HepG2 (cell line): ENCODE data around the gene MARS1. TPM values are rescaled to one million over a fixed set of nuclear protein-coding genes. Genes with fewer than 3 reads are reported as not detected.
"Not testable (repeated sequence)": the region's sequence is repeated elsewhere in the genome, so short reads cannot be mapped to it uniquely, and the experiment has no call there.

Experiments
- ATAC-seq: fragments of 200-7000 bp; cut with Tn5 transposase; 3 replicates; pipeline ENCODE4 v1.9.1; 2020; ENCODE audit warnings: mild to moderate bottlenecking, moderate library complexity
- BruUV-seq: library from RNA; stranded (reverse); fragments of 400-500 nt; replicated peaks from 2 replicates; lab custom pipeline; 2021; lab: Mats Ljungman, UMichigan
- CTCF ChIA-PET: fragments of 300-600 bp; formaldehyde crosslinking; extraction: SDS; loops from one replicate; lab custom pipeline; 2021; ENCODE audit warnings: low total read pairs, inconsistent platforms, low intra/inter-chr PET ratio; lab: Yijun Ruan, JAX
- POLR2A ChIA-PET: fragments of 350-600 bp; sonication (Branson Sonifier 250); formaldehyde crosslinking; loops from one replicate; lab custom pipeline; 2020; ENCODE audit warnings: antibody characterized with exemption, inconsistent platforms; lab: Yijun Ruan, JAX
- DNase-seq: peaks from one replicate; pipeline ENCODE4 v3.0.0-alpha.2; 2015; ENCODE audit warnings: low spot score
- FAIRE-seq: peaks from 3 replicates; lab custom pipeline; 2011; peaks lifted over from hg19 to GRCh38; lab: Jason Lieb, UNC
- H2AFZ ChIP-seq: one replicate; pipeline ENCODE4 v1.6.1; 2011; ENCODE audit warnings: low read length, inconsistent platforms
- H3K27ac ChIP-seq: fragments of 300-600 bp; 3 replicates; pipeline ENCODE4 v1.8.0; 2011; ENCODE audit warnings: mixed run types, mild to moderate bottlenecking, mixed read lengths, low read length, inconsistent platforms; ENCODE audit not compliant: insufficient read depth; ENCODE audit errors: extremely low read length
- H3K27me3 ChIP-seq, 2 experiments: fragments of 200-600 bp in 1 of 2; 2 replicates in 1 of 2; 3 replicates in 1 of 2; pipeline versions ENCODE4 v1.6.0 to v1.8.0; 2011; ENCODE audit warnings: low read length in 2 of 2, mild to moderate bottlenecking in 2 of 2, moderate library complexity in 2 of 2, inconsistent platforms in 1 of 2; ENCODE audit not compliant: insufficient read depth in 2 of 2, control insufficient read depth in 1 of 2
- H3K36me3 ChIP-seq, 2 experiments: fragments of 200-600 bp in 1 of 2; replicated peaks in 1 of 2; 2 replicates in 1 of 2; 3 replicates in 1 of 2; pipeline versions ENCODE4 v1.5.1 to v1.8.0; 2011; ENCODE audit warnings: low read length in 2 of 2, inconsistent platforms in 1 of 2; ENCODE audit not compliant: insufficient read depth in 2 of 2, control insufficient read depth in 1 of 2
- H3K4me1 ChIP-seq: 2 replicates; pipeline ENCODE4 v1.5.1; 2012; ENCODE audit warnings: low read length, inconsistent platforms; ENCODE audit not compliant: insufficient read depth
- H3K4me2 ChIP-seq: 2 replicates; pipeline ENCODE4 v1.6.0; 2011; ENCODE audit warnings: low read depth, low read length, inconsistent platforms
- H3K4me3 ChIP-seq, 3 experiments: fragments of 200-600 bp in 1 of 3; sonication (generic), shearing (Covaris generic) in 1 of 3; replicated peaks in 1 of 3; 2 replicates each; pipeline ENCODE4 v1.5.1; 2011 to 2016; ENCODE audit warnings: low read length in 3 of 3, inconsistent platforms in 2 of 3, low read depth in 2 of 3, mild to moderate bottlenecking in 2 of 3, control low read depth in 1 of 3, mixed read lengths in 1 of 3; ENCODE audit not compliant: insufficient read depth in 1 of 3
- H3K79me2 ChIP-seq: one replicate; pipeline ENCODE4 v1.6.1; 2011; ENCODE audit warnings: low read length, inconsistent platforms; ENCODE audit not compliant: insufficient read depth
- H3K9ac ChIP-seq: 2 replicates; pipeline ENCODE4 v1.6.0; 2011; ENCODE audit warnings: mild to moderate bottlenecking, low read depth, low read length, inconsistent platforms; ENCODE audit not compliant: insufficient read depth
- H3K9me3 ChIP-seq: 2 replicates; pipeline ENCODE4 v1.5.1; 2012; ENCODE audit warnings: mild to moderate bottlenecking, low read length
- H4K20me1 ChIP-seq: 2 replicates; pipeline ENCODE4 v1.6.0; 2011; ENCODE audit warnings: inconsistent platforms, mild to moderate bottlenecking, low read length, moderate library complexity; ENCODE audit not compliant: insufficient read depth
- NBN ChIP-seq: fragments of 450-650 bp; conservative IDR thresholded peaks from 2 replicates; pipeline ENCODE4 v1.6.1; 2017
- RBFOX2 ChIP-seq: fragments of 200-400 bp; formaldehyde crosslinking; IDR thresholded peaks from 2 replicates; pipeline ENCODE4 v1.6.1; 2017; ENCODE audit warnings: low read depth, mild to moderate bottlenecking, low read length
- SAP130 ChIP-seq: IDR thresholded peaks from 2 replicates; pipeline ENCODE4 v1.6.1; 2016; ENCODE audit warnings: low read depth
- WGBS: methylation state at CpG from one replicate; pipeline ENCODE4 v1.1.6; 2017; ENCODE audit warnings: low lambda C conversion rate; 5-methylcytosine and 5-hydroxymethylcytosine counted together
- in situ Hi-C: cut with HindIII; loops from 2 replicates; pipeline ENCODE4 v1.10.0; 2017; ENCODE audit warnings: low pct_unique_long_range_greater_than_20kb; ENCODE audit not compliant: extremely low pct_ligation_motif_present
- intact Hi-C: fragments of 100-400 bp; cut with micrococcal nuclease; formaldehyde crosslinking; loops from one replicate; pipeline ENCODE4 v1.10.0; 2022; ENCODE audit not compliant: unreplicated experiment
- polyA plus RNA-seq, 8 experiments: library from polyadenylated mRNA; depleted of rRNA in 3 of 8; stranded (reverse) in 7 of 8; unstranded in 1 of 8; fragments of >200 nt; fragmentation: Illumina TruSeq in 4 of 8; extraction: Trizol in 4 of 8; gene quantifications; 2 replicates each; pipeline versions ENCODE4 v1.2.1 to v1.2.3, GENCODE V29; 2011 to 2016; ENCODE audit warnings: low read depth in 4 of 8, missing spikeins in 1 of 8, mixed read lengths in 1 of 8; ENCODE audit not compliant: insufficient read depth in 1 of 8
- total RNA-seq, 5 experiments: library from RNA; depleted of rRNA; stranded (reverse); fragments of >200 nt; fragmentation: Illumina TruSeq; extraction: Trizol; gene quantifications; 2 replicates each; pipeline ENCODE4 v1.2.3, GENCODE V29; 2016; ENCODE audit warnings: low read depth in 1 of 5

The MARS1 gene
- total and polyA plus RNA-seq, 2 of the 13 experiments (the other 11 are each of a cell fraction or from before 2014, with no cell fraction given), result 115 to 181 TPM

DNA sequence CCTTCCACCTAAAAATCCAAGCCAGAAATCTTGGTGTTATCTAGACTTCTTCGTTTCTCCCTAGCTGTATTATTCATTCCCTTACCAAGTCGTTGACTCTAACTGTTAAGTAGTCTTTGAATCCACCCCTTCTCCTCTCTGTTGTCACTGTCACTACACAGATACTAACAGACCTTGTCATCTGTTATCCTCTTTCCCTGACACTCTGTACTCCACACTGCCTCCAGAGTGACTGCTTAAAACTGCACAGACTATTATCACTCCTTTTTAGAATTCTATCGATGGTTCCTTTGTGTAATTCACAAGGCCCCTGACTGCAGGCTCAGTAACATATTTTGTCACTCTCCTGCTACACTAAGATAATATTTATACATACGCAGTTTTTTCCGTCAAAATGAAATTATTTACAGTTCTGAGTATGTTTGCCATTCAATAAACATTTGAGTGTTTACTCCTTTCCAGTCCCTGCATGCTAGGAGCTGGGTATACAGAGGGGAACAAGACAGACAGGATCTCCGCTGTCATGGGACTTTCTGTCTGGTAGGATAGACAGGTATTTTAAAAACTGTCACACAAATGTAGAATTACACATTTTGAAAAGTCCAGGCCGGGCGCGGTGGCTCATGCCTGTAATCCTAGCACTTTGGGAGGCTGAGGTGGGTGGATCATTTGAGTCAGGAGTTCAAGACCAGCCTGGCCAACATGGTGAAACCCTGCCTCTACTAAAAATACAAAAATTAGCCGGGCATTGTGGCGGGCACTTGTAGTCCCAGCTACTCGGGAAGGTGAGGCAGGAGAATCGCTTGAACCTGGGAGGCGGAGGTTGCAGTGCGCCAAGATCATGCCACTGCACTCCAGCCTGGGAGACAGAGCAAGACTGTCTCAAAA, 3.8 kb downstream of the MARS1 start:
- Histone ChIP-seq H2AFZ (no peak overlapping the region), H3K4me1 (peaks cover 28% of the 10 kb centered on the region), H3K27me3 (peaks cover 0 to 4% of the 10 kb centered on the region in 2 experiments; a peak in 1 of 5 replicates), H3K27ac (peak overlapping the region; percentile 1), H4K20me1 (peaks cover 8% of the 10 kb centered on the region), H3K79me2 (peaks cover 23% of the 10 kb centered on the region), H3K4me3 (no peak overlapping the region), H3K4me2 (no peak overlapping the region), H3K36me3 (peaks cover 19 to 39% of the 10 kb centered on the region in 2 experiments), H3K9ac (no peak overlapping the region), H3K9me3 (no peaks in the 10 kb centered on the region)
- 86% methylated on average over 15 of the region's 15 CpGs for WGBS
- POLR2A ChIA-PET, result interaction anchor here (0.8 to 3.4 kb wide), 3 partner anchors 10 to 36 kb away, joined by 3 to 15 read pairs (median 4); partner anchors contain the start of genes DDIT3 and INHBE
- intact Hi-C loops, result no loop called here
- BruUV-seq, result TSS peak; percentile 22
- in situ Hi-C loops, result no loop called here
- ATAC-seq, result peak; percentile 71
- TF ChIP-seq NBN (no peak), SAP130 (CRISPR knock-in tag) (0 out of 2 replicates have a peak, but pooled peaks have one; percentile 16)
- FAIRE-seq, result peak; percentile 88
- CTCF ChIA-PET, result interaction anchor here (1.1 kb wide), 1 partner anchor 131 kb away, joined by 3 read pairs; no protein-coding TSS in a partner anchor
- peak; percentile 44 for DNase-seq

DNA sequence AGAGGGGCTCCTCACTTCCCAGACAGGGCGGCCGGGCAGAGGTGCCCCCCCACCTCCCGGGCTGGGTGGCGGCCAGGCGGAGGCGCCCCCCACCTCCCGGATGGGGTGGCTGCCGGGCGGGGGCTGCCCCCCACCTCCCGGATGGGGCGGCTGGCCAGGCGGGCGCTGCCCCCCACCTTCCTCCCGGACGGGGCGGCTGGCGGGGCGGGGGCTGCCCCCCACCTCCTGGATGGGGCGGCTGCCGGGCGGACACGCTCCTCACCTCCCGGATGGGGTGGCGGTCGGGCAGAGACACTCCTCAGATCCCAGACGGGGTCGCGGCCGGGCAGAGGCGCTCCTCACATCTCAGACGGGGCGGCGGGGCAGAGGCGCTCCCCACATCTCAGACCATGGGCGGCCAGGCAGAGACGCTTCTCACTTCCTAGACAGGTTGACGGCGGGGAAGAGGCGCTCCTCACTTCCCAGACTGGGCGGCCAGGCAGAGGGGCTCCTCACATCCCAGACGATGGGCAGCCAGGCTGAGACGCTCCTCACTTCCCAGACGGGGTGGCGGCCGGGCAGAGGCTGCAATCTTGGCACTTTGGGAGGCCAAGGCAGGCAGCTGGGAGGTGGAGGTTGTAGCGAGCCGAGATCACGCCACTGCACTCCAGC, 7.3 kb downstream of the MARS1 start:
- DNase-seq, H3K4me3 ChIP-seq, intact Hi-C loops, in situ Hi-C loops, H2AFZ ChIP-seq, H4K20me1 ChIP-seq, FAIRE-seq: not testable (repeated sequence)
- 99% methylated on average over 18 of the region's 48 CpGs for WGBS
- peak; percentile 56 for TF ChIP-seq RBFOX2
- TF ChIP-seq, all 625 proteins: peak for 1; not testable (repeated sequence) for 624
- H3K9me3 ChIP-seq, BruUV-seq, H3K27ac ChIP-seq, H3K4me2 ChIP-seq, H3K79me2 ChIP-seq, ATAC-seq, POLR2A ChIA-PET, H3K27me3 ChIP-seq, H3K9ac ChIP-seq, CTCF ChIA-PET: not testable (repeated sequence)
- peaks cover 13% of the 10 kb centered on the region for H3K4me1 ChIP-seq
- H3K36me3 ChIP-seq, result peaks cover 23 to 49% of the 10 kb centered on the region in 2 experiments
